DMS79 (cell line): Measurements from ENCODE around the gene RORC.
"Not testable (repeated sequence)": the region's sequence is repeated elsewhere in the genome, so short reads cannot be mapped to it uniquely, and the experiment has no call there.

Source experiments
- DNase-seq: peaks from one replicate; lab custom pipeline; 2025; lab: John Stamatoyannopoulos, UW

Gene RORC

DNA sequence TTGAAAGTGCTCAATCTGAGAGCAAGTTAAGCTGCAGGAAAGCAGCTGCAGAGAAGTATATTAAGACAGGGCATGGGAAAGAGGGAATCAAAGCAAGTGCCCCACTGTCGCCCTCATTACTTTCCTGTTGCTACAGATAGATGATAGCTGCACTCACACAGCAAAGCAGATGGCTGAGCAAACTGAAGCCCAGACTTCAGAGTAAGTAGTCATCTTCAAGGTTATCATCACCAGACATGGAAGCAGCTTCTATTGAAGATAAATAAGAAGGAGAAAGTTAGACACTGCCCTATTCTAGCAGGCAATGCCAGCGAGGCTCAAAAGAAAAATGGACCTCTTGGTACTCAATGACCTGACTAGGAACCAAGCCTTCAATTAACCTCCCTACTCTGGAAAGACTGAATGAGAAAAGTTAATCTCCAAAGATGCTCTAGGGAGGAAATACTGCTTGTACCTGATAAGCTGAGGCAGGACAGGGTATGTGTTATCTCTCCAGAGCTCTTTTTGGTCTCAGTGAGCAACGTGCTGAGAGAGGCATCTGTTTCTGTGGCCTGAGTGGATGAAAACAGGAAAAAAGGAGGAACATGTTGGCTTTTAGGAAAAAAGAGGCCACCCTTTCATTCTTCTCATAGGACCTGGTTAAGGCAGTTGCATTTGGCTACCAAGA, 57.2 kb downstream of the RORC start:
- no peak for DNase-seq

DNA sequence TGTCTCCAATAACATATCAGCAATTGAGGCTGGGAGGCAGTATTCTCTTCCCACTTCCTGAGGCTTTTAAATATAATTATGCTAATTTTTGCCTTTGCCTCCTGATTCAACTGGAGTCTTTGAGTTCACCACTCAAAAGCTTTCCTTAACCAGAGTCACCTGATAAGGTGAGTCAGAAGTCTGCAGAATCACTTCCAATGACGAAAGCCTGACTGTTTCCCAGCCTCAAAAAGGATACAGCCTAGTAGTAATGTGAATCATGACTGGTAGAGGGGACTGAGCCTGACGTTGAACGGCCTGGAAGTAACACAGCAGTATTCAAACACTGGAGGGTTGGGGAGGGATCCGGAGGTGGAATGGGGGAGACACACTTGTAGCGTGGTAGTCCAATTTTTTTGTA, 57.9 kb downstream of the RORC start:
- no peak for DNase-seq

DNA sequence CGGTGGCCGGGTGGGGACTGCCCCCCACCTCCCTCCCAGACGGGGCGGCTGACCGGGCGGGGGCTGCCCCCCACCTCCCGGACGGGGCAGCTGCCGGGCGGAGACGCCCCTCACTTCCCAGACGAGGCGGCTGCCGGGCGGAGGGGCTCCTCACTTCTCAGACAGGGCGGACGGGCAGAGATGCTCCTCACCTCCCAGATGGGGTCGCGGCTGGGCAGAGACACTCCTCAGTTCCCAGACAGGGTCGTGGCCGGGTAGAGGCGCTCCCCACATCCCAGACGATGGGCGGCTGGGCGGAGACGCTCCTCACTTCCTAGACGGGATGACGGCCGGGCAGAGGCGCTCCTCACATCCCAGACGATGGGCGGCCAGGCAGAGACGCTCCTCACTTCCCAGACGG, 62.3 kb downstream of the RORC start:
- DNase-seq, result not testable (repeated sequence)

DNA sequence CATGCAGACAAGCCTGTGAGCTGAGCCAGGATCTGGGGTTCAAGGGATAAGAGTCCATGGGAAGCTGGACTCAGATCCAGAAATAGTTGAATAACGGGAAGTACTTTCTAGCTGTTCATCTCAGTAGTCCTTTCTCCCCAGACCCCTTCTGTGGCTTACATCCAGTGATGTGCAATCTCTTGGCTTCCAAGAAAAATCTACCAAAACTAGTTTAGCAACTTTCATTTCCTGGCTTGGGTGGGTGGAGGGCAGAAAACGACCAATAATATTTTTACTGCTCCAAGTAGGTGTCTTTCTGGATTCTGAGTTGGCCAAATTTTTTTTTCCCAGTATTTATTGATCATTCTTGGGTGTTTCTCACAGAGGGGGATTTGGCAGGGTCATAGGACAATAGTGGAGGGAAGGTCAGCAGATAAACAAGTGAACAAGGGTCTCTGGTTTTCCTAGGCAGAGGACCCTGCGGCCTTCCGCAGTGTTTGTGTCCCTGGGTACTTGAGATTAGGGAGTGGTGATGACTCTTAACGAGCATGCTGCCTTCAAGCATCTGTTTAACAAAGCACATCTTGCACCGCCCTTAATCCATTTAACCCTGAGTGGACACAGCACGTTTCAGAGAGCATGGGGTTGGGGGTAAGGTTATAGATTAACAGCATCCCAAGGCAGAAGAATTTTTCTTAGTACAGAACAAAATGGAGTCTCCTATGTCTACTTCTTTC, 63.1 kb downstream of the RORC start:
- DNase-seq, result peak; percentile 43

DNA sequence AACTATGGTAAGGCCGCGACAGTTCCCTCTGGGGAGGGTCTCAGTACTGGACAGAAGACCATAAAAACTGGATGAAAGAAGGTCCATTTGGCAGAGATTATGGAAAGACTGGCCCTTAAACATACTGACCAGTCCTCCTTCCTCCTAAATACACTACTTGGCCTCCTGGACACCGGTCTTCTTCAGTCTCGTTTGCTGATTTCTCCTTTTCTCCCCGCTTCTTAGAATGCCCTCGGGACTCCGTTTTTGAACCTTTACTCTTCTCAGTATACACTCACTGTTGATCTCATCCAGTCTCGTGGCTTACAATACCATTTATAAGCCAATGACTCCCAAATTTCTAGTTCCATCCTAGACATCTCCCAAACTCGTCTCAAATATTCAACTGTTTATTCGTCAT, 67.6 kb downstream of the RORC start:
- DNase-seq, result no peak

DNA sequence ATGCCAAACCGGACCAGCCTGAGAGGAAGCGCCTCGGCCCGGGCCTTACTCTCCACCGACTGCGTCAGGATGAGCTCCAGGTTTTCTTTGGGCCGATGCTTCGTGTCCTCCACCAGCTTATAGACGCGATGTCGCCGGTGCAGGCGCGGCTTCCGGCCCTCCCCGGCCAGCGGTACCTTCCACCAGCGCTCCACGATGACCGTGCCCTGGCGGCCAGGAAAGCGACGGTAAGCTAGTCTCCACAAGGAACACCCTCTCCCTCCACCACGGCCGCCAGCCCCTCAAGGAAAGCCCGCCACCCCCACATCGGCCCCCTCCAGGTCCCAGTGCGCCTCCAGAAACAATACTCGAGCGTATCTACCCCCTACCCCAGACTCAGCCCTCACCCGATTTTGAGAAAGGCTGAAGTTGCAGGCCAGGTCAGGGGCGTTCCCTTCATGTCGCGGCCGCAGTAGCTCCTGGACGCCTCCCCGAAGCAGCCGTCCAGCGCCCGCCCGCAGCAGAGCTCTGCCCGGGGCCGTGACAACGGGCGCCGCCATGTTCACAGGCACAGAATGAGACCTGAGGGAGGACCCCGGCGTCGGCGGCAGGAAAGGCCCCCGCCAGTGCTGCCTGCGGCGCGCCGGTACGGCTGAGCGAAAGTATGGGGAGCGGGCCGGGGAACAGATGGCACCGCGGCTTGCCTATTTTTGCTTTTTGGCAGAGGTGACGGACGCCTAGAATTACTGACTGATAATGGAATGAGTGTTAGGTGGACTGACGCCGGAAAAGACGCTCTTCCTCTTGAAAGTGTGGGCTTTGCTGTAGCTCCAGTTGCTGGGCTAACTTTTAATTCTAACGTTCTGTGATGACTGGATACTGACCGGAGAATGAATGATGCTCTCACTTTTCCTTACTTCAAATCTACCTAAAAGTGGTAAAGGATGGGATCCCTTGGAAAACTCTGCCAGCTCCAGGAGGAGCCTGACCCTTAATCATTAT, 68.4 kb downstream of the RORC start, which contains the start of gene MRPL9:
Gene MRPL9, minus strand, starts transcription at position 556 of the 981 bp plus-strand sequence. Its CDS starts 17 bp downstream, at position 539.
- peak; percentile 66 for DNase-seq

DNA sequence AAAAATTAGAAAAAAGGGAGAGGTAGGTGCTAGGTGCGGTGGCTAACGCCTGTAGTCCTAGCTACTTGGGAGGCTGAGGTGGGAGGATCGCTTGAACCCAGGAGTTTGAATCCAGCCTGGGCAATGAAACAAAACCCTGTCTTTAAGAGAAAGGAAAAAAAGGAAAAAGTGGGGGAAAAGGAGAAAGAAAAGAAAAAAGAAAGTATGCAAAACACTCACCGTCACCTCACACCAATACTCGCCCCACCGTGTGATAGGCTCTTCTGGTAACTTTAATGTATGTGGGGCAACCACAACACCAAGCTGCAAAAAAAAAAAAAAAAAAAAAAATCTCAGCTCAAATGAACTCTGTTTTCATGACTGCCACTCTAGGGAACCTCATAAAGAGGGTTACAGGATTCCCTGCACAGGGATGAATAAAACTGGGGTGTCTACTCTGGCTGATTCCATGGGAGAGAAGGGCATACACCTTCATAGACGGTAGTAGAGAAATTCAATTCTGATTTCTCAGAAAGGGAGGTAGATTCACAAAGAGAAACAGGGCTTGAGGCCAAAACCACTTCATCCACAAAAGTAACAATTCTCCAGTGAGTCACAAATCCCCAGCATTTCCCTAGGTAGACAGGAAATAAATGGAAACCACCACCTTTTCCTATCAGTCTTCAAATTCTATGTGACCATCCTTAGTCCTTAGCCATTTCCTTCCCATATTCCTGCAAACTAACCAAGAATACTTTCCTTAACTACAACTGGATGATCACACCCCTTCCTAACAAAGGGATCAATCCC, 70.8 kb downstream of the RORC start:
- DNase-seq, result no peak

DNA sequence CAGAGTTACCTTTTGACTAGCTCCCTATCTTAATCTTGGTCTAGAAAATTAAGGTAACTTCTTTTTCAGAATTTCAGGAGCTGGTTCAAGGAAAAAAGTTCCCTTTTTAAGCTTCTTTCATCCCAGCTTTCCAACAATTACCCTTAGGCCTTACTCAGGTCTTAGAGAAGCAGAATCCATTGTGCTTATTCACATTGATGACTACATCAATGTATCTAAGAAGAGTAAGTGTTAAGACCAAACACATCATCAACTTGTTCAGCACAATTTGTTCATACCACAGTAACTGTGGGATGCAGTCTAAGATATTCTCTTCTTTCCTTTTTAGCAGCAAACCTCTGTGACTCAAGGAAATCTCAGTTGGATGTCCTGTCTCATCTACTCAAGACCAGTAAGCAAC, 72.4 kb downstream of the RORC start:
- no peak for DNase-seq

DNA sequence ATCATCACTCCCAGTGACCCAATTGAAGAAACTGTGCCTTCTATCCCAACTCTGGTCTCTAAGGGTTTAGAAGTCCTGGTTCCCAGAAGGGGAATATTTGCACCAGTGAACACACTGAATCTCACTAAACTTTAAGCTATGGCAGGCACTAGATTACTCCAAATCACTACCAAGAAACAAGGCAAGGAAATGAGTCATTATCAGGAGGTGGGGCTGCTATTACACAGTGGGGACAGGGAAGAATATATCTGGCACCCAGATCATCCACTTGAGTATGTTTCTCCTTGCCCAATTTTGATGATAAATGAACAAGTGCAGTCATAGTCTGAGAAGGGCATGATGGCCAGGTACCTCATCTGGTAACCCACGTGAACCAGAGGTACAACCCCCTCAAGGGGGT, 75.3 kb downstream of the RORC start:
- no peak for DNase-seq
